ENCODE results near the gene RIMS1.

DNA sequence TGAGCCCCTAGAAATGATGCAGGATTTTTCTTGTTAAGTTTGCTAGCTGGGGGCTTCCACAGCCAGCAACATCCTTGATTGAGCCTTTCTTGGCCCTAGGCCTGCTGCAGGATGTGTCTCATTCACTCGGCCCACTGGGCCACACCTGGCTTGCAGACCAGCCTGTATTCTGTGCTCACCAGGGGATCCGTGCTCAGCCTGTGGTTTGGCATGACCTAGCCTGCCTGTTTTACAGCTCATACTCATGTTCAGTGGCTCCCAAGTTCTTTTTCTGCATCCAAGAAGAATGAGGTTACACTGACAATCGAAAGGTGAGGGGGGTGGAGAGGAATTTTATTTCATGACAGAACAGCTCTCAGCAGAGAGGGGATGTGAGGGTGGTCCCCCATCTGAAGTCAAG lies 263.4 kb downstream of the RIMS1 start:
- TF ChIP-seq, protein P1, sequence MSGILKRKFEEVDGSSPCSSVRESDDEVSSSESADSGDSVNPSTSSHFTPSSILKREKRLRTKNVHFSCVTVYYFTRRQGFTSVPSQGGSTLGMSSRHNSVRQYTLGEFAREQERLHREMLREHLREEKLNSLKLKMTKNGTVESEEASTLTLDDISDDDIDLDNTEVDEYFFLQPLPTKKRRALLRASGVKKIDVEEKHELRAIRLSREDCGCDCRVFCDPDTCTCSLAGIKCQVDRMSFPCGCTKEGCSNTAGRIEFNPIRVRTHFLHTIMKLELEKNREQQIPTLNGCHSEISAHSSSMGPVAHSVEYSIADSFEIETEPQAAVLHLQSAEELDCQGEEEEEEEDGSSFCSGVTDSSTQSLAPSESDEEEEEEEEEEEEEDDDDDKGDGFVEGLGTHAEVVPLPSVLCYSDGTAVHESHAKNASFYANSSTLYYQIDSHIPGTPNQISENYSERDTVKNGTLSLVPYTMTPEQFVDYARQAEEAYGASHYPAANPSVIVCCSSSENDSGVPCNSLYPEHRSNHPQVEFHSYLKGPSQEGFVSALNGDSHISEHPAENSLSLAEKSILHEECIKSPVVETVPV (CRISPR knock-in tag; IDR thresholded peaks at IDR 0.05) = no peak
- TF ChIP-seq ZFP3 (CRISPR knock-in tag; IDR thresholded peaks at IDR 0.05) = no peak
- TF ChIP-seq, protein P2, sequence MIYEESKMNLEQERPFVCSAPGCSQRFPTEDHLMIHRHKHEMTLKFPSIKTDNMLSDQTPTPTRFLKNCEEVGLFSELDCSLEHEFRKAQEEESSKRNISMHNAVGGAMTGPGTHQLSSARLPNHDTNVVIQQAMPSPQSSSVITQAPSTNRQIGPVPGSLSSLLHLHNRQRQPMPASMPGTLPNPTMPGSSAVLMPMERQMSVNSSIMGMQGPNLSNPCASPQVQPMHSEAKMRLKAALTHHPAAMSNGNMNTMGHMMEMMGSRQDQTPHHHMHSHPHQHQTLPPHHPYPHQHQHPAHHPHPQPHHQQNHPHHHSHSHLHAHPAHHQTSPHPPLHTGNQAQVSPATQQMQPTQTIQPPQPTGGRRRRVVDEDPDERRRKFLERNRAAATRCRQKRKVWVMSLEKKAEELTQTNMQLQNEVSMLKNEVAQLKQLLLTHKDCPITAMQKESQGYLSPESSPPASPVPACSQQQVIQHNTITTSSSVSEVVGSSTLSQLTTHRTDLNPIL (CRISPR knock-in tag; IDR thresholded peaks at IDR 0.05; ENCODE audit: low read depth) = no peak
- TF ChIP-seq PPARA (CRISPR knock-in tag; IDR thresholded peaks at IDR 0.05; ENCODE audit: borderline replicate concordance) = no peak
- TF ChIP-seq ZC3H10 (CRISPR knock-in tag; IDR thresholded peaks at IDR 0.05) = no peak
- no peak for TF ChIP-seq ARNTL (CRISPR knock-in tag; IDR thresholded peaks at IDR 0.05; ENCODE audit: borderline replicate concordance, low read depth)
- no peak for TF ChIP-seq TOX (CRISPR knock-in tag; IDR thresholded peaks at IDR 0.05; ENCODE audit: borderline replicate concordance)
- TF ChIP-seq SNAI2 (CRISPR knock-in tag; IDR thresholded peaks at IDR 0.05) = no peak
- no peak for TF ChIP-seq ZFP30 (CRISPR knock-in tag; IDR thresholded peaks at IDR 0.05)
- TF ChIP-seq RARB (CRISPR knock-in tag; IDR thresholded peaks at IDR 0.05) = no peak
- TF ChIP-seq ZNF565 (CRISPR knock-in tag; conservative IDR thresholded peaks at IDR 0.05; ENCODE audit: low read depth) = no peak
- no peak for TF ChIP-seq CSDC2 (CRISPR knock-in tag; IDR thresholded peaks at IDR 0.05)
